ENCODE measurements around the gene TMEM63C.
A peak's percentile ranks its signal among the peaks of the same experiment; 100 is the strongest.

DNA sequence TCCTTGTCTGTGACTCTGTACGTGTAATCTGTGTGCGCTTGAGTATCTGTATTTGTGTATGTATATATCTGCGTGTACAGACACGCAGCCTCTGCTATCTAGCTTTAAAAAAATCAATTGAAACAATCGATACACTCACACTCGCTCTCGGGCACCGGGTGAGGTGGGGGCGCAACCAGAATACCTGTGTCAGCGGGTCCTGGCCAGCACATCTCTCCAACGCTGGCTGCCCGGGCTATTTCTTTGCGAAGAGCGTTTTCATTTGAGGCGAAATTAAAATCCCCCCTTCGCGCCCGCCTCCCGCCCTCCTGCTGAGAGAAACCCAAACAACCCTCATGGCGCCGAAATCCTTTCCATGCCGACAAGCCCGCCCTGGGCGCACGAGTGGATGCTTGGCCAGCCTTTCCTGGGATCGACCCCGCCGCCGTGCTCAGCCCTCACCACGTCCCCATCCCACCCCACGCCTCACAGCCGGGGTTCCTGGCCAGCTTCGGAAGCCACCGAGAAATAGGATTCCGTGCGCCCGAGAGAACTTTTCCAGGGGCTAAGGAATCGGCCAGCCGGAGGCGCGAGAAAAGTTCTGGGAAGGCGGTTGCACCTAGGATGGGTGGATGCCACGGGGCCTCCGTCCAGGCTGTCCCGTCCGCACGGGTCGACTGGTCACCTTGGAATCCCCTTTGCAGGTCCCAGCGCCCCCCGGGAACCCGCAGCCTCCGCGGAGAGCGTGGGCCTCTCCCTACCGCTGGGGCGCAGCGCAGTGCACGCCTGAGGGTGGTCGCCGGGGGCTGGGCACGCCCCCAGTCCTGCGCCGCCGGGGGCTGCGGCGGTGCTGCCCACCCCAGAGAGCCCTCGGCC lies 41.0 kb upstream of the TMEM63C start:
- TF ChIP-seq, protein P1, sequence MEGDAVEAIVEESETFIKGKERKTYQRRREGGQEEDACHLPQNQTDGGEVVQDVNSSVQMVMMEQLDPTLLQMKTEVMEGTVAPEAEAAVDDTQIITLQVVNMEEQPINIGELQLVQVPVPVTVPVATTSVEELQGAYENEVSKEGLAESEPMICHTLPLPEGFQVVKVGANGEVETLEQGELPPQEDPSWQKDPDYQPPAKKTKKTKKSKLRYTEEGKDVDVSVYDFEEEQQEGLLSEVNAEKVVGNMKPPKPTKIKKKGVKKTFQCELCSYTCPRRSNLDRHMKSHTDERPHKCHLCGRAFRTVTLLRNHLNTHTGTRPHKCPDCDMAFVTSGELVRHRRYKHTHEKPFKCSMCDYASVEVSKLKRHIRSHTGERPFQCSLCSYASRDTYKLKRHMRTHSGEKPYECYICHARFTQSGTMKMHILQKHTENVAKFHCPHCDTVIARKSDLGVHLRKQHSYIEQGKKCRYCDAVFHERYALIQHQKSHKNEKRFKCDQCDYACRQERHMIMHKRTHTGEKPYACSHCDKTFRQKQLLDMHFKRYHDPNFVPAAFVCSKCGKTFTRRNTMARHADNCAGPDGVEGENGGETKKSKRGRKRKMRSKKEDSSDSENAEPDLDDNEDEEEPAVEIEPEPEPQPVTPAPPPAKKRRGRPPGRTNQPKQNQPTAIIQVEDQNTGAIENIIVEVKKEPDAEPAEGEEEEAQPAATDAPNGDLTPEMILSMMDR (conservative IDR thresholded peaks at IDR 0.05 in 1 of 2, IDR thresholded peaks at IDR 0.05 in 1 of 2; ENCODE audit: extremely low read depth in 1 of 2, insufficient read depth in 1 of 2, low read depth in 1 of 2, low read length in 2 of 2), result no peak
- peak; percentile 72 for TF ChIP-seq EZH2 (IDR thresholded peaks at IDR 0.05; ENCODE audit: borderline replicate concordance, low read length)
